Loucy (cell line): ENCODE data around the gene NKX2-8.

Source experiments
- H2AFZ ChIP-seq: fragments of 200-600 bp; sonication (generic); 2 replicates; pipeline ENCODE4 v1.6.0; 2016; ENCODE audit warnings: antibody characterized with exemption, mild to moderate bottlenecking, low read length, moderate library complexity
- H3F3A ChIP-seq: fragments of 200-600 bp; 2 replicates; pipeline ENCODE4 v1.6.0; 2016; ENCODE audit warnings: antibody characterized with exemption, low read depth, mild to moderate bottlenecking
- H3K27me3 ChIP-seq: fragments of 200-600 bp; sonication (generic); 2 replicates; pipeline ENCODE4 v1.6.1; 2014; ENCODE audit warnings: low read length, mild to moderate bottlenecking; ENCODE audit not compliant: insufficient read depth, poor library complexity, severe bottlenecking
- H3K36me3 ChIP-seq: fragments of 200-600 bp; sonication (generic); 2 replicates; pipeline ENCODE4 v1.6.1; 2016; ENCODE audit warnings: low read length; ENCODE audit not compliant: insufficient read depth
- H3K4me1 ChIP-seq: fragments of 200-600 bp; sonication (generic); 2 replicates; pipeline ENCODE4 v1.5.1; 2014; ENCODE audit warnings: low read length, mild to moderate bottlenecking; ENCODE audit not compliant: insufficient read depth, poor library complexity, severe bottlenecking
- H3K4me2 ChIP-seq: fragments of 200-600 bp; sonication (generic); 2 replicates; pipeline ENCODE4 v1.6.0; 2014; ENCODE audit warnings: antibody characterized with exemption, low read length, low read depth, mild to moderate bottlenecking; ENCODE audit not compliant: poor library complexity, severe bottlenecking
- H3K4me3 ChIP-seq: fragments of 200-600 bp; sonication (generic); 2 replicates; pipeline ENCODE4 v1.5.1; 2014; ENCODE audit warnings: low read length, mild to moderate bottlenecking, mixed read lengths; ENCODE audit not compliant: poor library complexity, severe bottlenecking
- H3K79me2 ChIP-seq: fragments of 200-600 bp; sonication (generic); 2 replicates; pipeline ENCODE4 v1.6.1; 2014; ENCODE audit warnings: low read length; ENCODE audit not compliant: insufficient read depth
- H3K9ac ChIP-seq: fragments of 200-600 bp; sonication (generic); 2 replicates; pipeline ENCODE4 v1.6.0; 2014; ENCODE audit warnings: mild to moderate bottlenecking, low read depth, low read length, moderate library complexity; ENCODE audit not compliant: poor library complexity, severe bottlenecking
- H3K9me2 ChIP-seq: fragments of 200-600 bp; sonication (generic); replicated peaks from 2 replicates; pipeline ENCODE4 v1.6.1; 2016; ENCODE audit warnings: low read depth, low read length, mixed read lengths
- H3K9me3 ChIP-seq: fragments of 200-600 bp; sonication (generic); 2 replicates; pipeline ENCODE4 v1.6.1; 2014; ENCODE audit warnings: mild to moderate bottlenecking, antibody characterized with exemption, low read length, low read depth; ENCODE audit not compliant: insufficient read depth
- H4K20me1 ChIP-seq: fragments of 200-600 bp; sonication (generic); 2 replicates; pipeline ENCODE4 v1.6.0; 2014; ENCODE audit warnings: antibody characterized with exemption, low read length, mild to moderate bottlenecking; ENCODE audit not compliant: insufficient read depth, poor library complexity, severe bottlenecking
- EZH2phosphoT487 ChIP-seq: fragments of 200-600 bp; IDR thresholded peaks from 2 replicates; pipeline ENCODE4 v1.6.1; 2018; ENCODE audit warnings: antibody characterized with exemption, mild to moderate bottlenecking, moderate library complexity, borderline replicate concordance
- TF ChIP-seq, protein P1 (sequence below): fragments of 200-600 bp; sonication (generic); conservative IDR thresholded peaks from 2 replicates; pipeline ENCODE4 v1.5.1; 2014; ENCODE audit warnings: mild to moderate bottlenecking, antibody characterized with exemption, low read length

Gene NKX2-8

DNA sequence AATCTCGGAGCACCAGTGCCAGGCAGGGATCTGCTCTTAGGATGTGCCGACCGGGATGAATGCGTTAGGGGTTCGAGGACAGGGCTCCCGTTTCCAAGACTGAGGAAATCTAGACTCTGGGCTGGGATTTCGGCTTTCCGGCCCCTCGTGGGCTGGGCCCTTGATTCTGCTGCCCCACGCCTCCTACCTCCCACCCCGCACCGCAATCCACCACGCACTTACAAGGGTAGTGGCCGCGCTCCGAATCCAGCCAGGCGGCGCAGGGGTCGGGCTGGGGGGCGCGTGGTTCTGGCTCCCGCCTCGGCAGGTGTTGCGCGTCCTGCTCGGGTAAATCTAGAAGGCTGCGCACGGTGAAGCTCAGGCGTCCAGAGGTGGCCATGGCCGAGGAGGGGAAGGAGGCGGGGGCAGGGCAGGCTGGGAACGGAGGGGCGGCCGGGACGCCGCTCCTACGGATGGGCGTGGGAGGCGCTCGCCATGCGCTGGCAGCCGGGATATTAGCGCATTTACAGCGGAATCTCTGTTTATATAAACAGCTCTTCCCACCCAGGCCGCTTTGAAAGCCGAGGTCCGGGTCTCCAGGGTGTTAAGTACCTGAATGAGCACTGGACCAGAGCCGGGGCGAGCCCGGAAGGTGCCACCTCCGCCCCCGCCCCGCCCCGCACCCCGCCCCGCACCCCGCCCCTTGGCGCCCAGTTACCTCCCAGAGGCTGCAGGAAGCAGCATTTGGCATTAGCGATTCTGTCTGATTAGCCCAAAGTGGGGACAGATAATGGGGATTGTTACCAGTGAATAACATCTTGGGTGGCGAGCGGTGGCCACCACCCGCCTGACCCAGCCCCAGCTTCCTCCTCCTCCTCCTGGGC, at the start of gene NKX2-8:
Gene NKX2-8, minus strand, starts transcription at position 604 of the 863 bp plus-strand sequence. Its CDS starts 225 bp downstream, at position 379.
- Histone ChIP-seq H3K4me2 (no peak within 1 kb of the TSS), H3K9ac (no peak within 1 kb of the TSS), H3K27me3 (no peaks in the 10 kb centered on the region), H3F3A (no peaks in the 10 kb centered on the region), H3K79me2 (no peaks in the 10 kb centered on the region), H2AFZ (no peak within 1 kb of the TSS), H3K36me3 (no peaks in the 10 kb centered on the region), H3K4me1 (no peaks in the 10 kb centered on the region), H3K9me2 (no peaks in the 10 kb centered on the region), H3K4me3 (no peak within 1 kb of the TSS), H4K20me1 (no peaks in the 10 kb centered on the region), H3K9me3 (no peaks in the 10 kb centered on the region)
- TF ChIP-seq, protein P1, sequence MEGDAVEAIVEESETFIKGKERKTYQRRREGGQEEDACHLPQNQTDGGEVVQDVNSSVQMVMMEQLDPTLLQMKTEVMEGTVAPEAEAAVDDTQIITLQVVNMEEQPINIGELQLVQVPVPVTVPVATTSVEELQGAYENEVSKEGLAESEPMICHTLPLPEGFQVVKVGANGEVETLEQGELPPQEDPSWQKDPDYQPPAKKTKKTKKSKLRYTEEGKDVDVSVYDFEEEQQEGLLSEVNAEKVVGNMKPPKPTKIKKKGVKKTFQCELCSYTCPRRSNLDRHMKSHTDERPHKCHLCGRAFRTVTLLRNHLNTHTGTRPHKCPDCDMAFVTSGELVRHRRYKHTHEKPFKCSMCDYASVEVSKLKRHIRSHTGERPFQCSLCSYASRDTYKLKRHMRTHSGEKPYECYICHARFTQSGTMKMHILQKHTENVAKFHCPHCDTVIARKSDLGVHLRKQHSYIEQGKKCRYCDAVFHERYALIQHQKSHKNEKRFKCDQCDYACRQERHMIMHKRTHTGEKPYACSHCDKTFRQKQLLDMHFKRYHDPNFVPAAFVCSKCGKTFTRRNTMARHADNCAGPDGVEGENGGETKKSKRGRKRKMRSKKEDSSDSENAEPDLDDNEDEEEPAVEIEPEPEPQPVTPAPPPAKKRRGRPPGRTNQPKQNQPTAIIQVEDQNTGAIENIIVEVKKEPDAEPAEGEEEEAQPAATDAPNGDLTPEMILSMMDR, result no peak
- TF ChIP-seq EZH2phosphoT487, result no peak

DNA sequence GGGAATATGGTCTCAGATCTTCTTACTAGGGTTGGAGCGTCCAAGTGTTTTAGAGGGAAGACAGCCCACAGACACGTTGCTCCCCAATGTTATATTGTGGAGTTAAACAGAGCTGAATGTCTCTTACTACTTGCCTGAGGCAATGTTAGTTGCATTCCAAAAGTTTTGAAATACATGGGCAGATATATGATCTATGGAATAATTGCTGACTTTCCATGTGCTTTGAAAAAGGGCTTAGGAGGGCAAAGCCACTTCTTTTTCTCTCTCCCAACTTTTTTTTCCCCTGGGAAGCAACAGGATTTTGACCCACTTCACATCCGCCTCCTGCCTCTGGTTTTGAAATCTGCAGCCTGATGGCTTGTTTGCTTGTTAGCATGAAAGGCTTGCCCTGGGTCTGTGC, 45.6 kb upstream of the NKX2-8 start:
- no peaks in the 10 kb centered on the region for H3F3A ChIP-seq
- H3K9ac ChIP-seq, result no peak overlapping the region
- H4K20me1 ChIP-seq, result no peaks in the 10 kb centered on the region
- TF ChIP-seq, protein P1, result no peak
- no peak for TF ChIP-seq EZH2phosphoT487
- H3K9me3 ChIP-seq, result no peaks in the 10 kb centered on the region
- no peaks in the 10 kb centered on the region for H3K79me2 ChIP-seq
- H3K4me1 ChIP-seq, result peaks cover 5% of the 10 kb centered on the region
- no peak overlapping the region for H3K4me2 ChIP-seq
- no peaks in the 10 kb centered on the region for H3K36me3 ChIP-seq
- H3K27me3 ChIP-seq, result no peaks in the 10 kb centered on the region
- no peak overlapping the region for H3K4me3 ChIP-seq
- H2AFZ ChIP-seq, result no peak overlapping the region
- H3K9me2 ChIP-seq, result no peaks in the 10 kb centered on the region

DNA sequence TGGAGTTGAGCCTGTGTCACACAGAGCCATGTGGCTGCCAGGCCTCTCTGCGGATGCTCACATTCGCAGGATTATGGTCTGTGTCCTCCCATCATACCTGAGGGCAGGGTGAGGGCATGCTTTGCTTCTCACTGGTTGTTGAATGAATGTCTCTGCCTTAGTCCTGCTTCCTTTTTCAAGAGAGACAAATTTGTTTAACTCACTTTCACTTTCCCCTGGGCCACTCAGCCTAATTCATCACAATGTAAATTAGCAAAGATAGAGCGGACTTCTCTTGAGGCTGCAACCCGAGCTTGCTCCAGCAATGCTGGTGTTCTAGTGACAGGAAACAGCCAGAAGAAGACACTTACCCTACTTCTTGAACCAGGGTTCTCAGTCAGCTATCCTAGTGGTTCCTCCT, 43.7 kb upstream of the NKX2-8 start:
- Histone ChIP-seq H3K36me3 (no peaks in the 10 kb centered on the region), H3K9me2 (no peaks in the 10 kb centered on the region), H3K27me3 (no peaks in the 10 kb centered on the region), H3K9ac (no peak overlapping the region), H2AFZ (no peak overlapping the region), H3K4me1 (peaks cover 5% of the 10 kb centered on the region), H3K79me2 (no peaks in the 10 kb centered on the region), H3K9me3 (no peaks in the 10 kb centered on the region), H3K4me2 (no peak overlapping the region), H3F3A (no peaks in the 10 kb centered on the region), H3K4me3 (no peak overlapping the region), H4K20me1 (no peaks in the 10 kb centered on the region)
- TF ChIP-seq, protein P1, result no peak
